Fibroblast of peridontal ligament (primary cell): ENCODE results near the gene ITGA5.

Source experiments
- DNase-seq: peaks from one replicate; pipeline ENCODE4 v3.0.0-alpha.2; 2010; ENCODE audit errors: extremely low read depth

ITGA5 gene

GRCh38 chr12:54411391-54412241 lies 7.5 kb downstream of the ITGA5 start:
- peak; percentile 95 for DNase-seq

- DNase-seq = no peak
Observed at GRCh38 chr12:54409267-54409666, 9.8 kb downstream of the ITGA5 start.

DNA sequence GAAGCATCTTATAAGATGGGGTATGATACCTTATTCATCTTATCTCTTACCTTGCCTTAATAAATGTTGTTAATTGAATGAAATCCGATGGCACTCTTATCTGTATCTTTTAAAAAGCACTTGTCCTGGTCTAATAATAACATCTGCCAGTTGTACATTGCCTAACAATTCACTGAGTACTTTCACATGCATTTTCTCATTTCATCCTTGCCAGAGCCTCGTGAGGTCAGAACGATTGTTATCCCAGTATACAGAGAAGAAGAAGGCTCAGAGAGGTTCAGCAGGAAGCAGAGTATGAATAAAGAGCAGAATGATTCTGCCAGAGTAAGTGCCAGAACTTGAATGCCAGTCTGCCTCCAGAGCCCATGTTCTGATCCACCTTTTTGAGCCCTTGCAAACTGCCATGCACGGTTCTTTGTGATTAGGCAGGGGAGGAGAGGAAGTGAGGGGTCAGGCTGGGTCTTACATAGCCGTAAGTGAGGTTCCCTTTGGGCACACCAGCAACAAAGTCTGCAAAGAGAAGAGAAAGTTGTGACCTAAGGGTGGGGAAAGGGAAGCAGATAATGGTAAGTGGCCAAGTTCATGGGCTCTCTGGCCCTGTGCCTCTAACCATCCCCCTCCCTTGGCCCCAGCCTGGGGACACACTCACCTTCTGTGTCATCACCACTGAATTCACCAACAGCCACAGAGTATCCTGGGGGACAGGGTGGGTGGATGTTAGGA lies 11.7 kb downstream of the ITGA5 start:
- no peak for DNase-seq

GRCh38 chr12:54405573-54405972 lies 13.5 kb downstream of the ITGA5 start:
- no peak for DNase-seq

DNA sequence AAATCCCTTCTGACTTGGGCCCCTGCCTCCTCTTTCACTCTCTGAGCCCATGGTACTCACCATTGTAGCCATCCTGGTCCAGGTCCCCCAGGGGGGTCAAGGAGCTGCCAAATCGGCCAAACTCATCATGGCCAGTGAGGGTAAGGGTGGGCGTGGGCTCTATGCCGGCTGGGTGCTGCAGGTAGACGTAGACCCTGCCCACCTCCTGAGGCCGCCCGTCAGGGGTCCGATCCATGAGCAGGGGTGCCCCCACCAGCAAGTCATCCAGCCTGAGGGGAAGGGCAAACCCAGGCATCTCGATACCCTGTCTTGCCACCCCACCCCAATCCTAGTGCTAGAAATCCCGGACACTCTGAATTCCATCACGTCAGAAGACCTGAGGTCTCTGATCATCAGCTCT lies 14.0 kb downstream of the ITGA5 start:
- no peak for DNase-seq

GRCh38 chr12:54404061-54405004 lies 14.7 kb downstream of the ITGA5 start:
- DNase-seq = peak; percentile 73

GRCh38 chr12:54401119-54401518 lies 17.9 kb downstream of the ITGA5 start:
- no peak for DNase-seq

- peak; percentile 86 for DNase-seq
Observed at GRCh38 chr12:54398995-54399793, 19.9 kb downstream of the ITGA5 start.

DNA sequence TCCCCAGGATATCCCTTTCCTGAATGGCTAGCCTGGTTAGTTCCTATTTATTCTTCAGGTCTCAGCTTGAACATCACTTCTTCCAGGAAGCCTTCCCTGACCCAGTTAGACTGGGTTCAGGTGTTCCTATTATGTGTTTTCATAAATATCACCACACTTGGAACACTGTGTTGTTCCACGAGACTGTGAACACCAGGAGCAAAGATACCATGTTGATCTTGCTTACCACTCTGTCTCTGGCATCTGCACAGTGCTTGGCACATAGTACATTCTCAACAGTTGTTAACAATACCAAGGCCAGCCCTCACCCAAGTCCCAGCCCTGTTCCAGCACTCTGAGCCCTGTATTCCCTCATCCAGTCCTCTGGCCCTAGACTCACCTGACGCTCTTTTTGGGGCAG lies 20.8 kb downstream of the ITGA5 start:
- no peak for DNase-seq

DNA sequence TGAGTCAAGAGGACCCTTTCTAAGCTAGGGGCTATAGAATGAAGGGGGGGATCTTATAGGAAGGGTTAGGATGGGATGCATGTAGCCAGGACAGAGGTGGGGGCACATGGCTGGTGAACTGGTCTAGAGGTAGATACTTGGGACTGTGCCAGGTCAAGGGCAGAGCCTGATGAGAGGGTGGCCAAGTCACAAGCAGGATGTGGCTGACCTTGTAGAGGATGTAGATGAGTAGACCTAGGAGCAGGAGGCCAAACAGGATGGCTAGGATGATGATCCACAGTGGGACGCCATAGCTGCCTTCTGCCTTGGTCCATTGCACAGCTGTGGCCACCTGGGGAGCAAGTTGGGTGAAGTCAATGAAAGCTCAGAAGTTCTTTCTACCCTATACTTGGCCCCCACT lies 21.9 kb downstream of the ITGA5 start:
- DNase-seq = no peak

DNA sequence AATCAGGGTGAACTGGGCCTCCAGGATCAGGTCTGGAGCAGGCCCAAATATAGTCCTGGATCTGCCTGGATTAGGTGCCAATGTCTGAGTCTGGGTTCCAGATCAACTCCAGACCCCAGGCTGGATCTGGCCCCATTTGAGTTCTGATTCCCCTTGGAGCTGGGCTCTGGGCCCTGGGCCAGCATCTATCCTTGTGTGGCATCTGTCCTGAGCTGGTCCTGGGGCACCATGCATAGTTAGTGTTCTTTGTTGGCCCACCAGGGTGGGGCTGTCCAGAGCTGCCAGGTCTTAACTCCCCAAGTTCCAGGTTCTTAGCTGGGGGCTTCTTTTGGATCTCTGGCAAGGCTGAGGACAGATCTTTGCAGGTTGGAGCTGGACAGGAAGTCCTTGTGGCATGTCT lies 23.5 kb downstream of the ITGA5 start:
- no peak for DNase-seq

DNA sequence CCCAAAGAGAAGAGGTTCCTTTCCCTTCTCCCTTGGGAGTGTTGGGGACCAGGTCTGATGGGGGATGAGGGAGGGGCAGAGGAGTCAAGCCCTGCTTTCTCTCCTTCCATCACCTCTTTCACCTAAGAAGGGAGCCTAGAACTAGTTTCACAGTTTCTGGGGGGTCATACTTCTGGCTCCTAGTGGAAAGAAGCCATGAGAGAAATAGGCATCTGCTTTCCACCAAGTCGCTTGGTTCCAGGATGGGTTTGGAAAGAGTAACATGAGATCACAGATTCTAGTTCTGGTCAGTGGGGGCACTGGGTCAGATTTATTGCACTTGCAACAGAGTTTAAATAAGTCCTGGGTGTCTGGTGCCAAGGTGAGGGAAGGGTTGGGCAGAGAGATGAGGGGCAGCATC lies 24.1 kb downstream of the ITGA5 start:
- DNase-seq = no peak

DNA sequence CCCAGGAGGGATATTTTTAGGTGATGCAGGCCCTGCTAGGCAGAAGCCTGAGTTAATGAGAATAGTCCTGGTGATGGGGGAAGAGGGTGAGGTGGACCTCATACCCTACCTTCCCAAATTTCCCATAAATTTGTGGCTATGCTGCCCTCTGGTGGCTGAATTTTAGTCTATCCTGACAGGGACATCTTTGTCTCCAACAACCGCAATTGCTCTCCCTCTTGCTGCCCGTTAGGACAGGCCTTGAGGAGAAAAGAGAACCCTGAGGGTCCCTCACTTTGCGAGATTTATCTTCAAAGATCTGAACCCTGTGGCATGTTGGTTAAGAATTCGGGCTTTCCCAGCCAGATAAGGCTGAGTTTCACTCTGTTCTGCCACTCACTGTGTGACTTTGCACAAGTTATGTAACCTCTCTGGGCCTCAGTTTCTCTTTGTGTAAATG lies 24.8 kb downstream of the ITGA5 start:
- peak; percentile 73 for DNase-seq

- DNase-seq = no peak
Observed at GRCh38 chr12:54393743-54394142, 25.3 kb downstream of the ITGA5 start.

- no peak for DNase-seq
Observed at GRCh38 chr12:54393207-54393609, 25.9 kb downstream of the ITGA5 start.

DNA sequence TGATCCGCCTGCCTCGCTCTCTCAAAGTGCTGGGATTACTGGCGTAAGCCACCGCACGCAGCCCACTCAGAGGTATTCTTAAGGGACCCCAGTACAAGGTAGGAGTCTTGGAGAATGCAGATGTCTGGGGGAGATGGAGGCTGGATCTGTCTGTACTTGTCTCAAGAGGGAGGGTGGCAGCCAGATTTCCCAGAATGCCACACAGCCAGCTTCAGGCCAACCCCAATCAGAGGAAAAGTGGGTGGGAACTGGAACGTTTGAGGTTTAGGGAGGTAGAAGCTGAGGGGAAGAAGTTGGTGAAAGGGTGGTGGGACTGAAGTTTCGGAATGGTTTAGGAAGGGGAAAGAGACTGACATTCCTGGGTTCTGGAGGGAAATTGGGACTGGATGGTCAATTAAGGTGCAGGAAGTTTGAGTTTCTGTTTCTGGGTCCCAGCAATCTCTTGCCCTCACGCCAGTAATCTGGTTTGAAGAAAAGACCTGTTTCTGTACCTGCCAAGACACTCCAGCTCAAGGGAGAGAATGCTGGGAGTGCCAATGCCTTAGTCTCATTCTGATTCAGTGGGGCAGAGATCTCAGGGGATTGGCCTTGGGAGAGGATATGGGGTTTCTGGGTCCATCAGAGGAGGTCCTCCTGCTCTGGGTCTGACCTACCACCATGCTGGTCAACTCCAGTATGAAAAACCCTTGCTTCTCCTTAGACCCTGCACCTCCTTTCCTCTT lies 26.4 kb downstream of the ITGA5 start:
- no peak for DNase-seq

- no peak for DNase-seq
Observed at GRCh38 chr12:54390668-54391551, 28.2 kb downstream of the ITGA5 start.

- no peak for DNase-seq
Observed at GRCh38 chr12:54390176-54390667, 28.8 kb downstream of the ITGA5 start.

DNA sequence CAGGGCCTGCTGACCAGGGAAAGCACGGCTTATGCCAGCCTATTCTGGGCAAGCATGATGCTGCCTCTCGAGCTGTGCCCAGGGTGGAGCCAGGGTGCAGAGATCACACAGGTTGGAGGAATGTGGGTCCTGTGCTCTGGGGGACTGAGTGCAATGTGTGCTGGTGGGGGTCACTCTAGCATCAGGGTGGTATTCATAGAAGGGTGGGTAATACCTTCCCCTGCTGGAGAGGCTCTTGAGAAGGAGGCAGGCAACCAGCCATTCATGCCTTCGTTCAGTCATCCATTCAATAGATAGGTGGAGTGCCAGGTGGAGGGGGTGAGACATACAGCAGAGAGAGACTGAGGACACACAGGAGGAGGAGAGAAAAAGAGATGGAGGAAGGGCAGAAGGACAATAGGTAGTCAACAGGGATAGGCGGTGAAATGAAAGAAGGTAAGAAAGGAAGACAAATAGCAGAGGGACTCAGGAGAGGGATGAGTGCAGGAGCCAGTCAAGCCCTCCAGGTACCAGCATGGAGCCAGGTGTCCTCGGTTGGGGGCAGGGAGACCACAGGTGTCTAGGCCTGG lies 29.4 kb downstream of the ITGA5 start:
- DNase-seq = no peak
